Keratinocyte (primary cell): ENCODE data around the gene FRZB. TPM values are rescaled to one million over a fixed set of nuclear protein-coding genes. Genes with fewer than 3 reads are reported as not detected.

Experiments
- DNase-seq: peaks from one replicate; pipeline ENCODE4 v3.0.0-alpha.2; 2011; ENCODE audit warnings: low read depth, missing footprints, low spot score
- FAIRE-seq: peaks from 2 replicates; lab custom pipeline; 2011; peaks lifted over from hg19 to GRCh38; lab: Jason Lieb, UNC
- H2AFZ ChIP-seq: 2 replicates; pipeline ENCODE4 v1.6.0; 2012; ENCODE audit warnings: low read length, control low read depth, inconsistent platforms; ENCODE audit not compliant: control insufficient read depth
- H3K27ac ChIP-seq: 2 replicates; pipeline ENCODE4 v1.5.1; 2011; ENCODE audit warnings: low read length; ENCODE audit not compliant: control insufficient read depth, insufficient read depth
- H3K27me3 ChIP-seq: 3 replicates; pipeline ENCODE4 v1.6.0; 2011; ENCODE audit warnings: low read length; ENCODE audit not compliant: control insufficient read depth, insufficient read depth; ENCODE audit errors: extremely low read depth
- H3K36me3 ChIP-seq, 2 experiments: 2 replicates in 1 of 2; 3 replicates in 1 of 2; pipeline ENCODE4 v1.5.1; 2011; ENCODE audit warnings: low read length in 2 of 2, mild to moderate bottlenecking in 1 of 2; ENCODE audit not compliant: control insufficient read depth in 2 of 2, insufficient read depth in 2 of 2; ENCODE audit errors: extremely low read depth in 1 of 2
- H3K4me1 ChIP-seq: 3 replicates; pipeline ENCODE4 v1.5.1; 2011; ENCODE audit warnings: low read length; ENCODE audit not compliant: control insufficient read depth, insufficient read depth; ENCODE audit errors: extremely low read depth
- H3K4me2 ChIP-seq: 3 replicates; pipeline ENCODE4 v1.6.0; 2011; ENCODE audit warnings: low read depth, low read length; ENCODE audit not compliant: control insufficient read depth, insufficient read depth; ENCODE audit errors: extremely low read depth
- H3K4me3 ChIP-seq, 3 experiments: fragments of 200-600 bp in 1 of 3; sonication (generic) in 1 of 3; 2 replicates in 2 of 3; 3 replicates in 1 of 3; pipeline ENCODE4 v1.5.1; 2011 to 2016; ENCODE audit warnings: low read length in 3 of 3, mild to moderate bottlenecking in 3 of 3, control low read depth in 2 of 3, inconsistent platforms in 1 of 3, low read depth in 1 of 3, mixed read lengths in 1 of 3, mixed run types in 1 of 3, moderate library complexity in 1 of 3; ENCODE audit not compliant: control insufficient read depth in 2 of 3, insufficient read depth in 2 of 3; ENCODE audit errors: extremely low read depth in 1 of 3
- H3K79me2 ChIP-seq: 2 replicates; pipeline ENCODE4 v1.6.0; 2012; ENCODE audit warnings: low read length; ENCODE audit not compliant: control insufficient read depth, insufficient read depth
- H3K9ac ChIP-seq: 3 replicates; pipeline ENCODE4 v1.6.0; 2011; ENCODE audit warnings: low read length; ENCODE audit not compliant: control insufficient read depth, insufficient read depth; ENCODE audit errors: extremely low read depth
- H3K9me1 ChIP-seq: 3 replicates; pipeline ENCODE4 v1.6.0; 2011; ENCODE audit warnings: low read length; ENCODE audit not compliant: control insufficient read depth, insufficient read depth; ENCODE audit errors: extremely low read depth
- H3K9me3 ChIP-seq: 2 replicates; pipeline ENCODE4 v1.5.1; 2012; ENCODE audit warnings: low read depth, low read length; ENCODE audit not compliant: control insufficient read depth
- H4K20me1 ChIP-seq: 3 replicates; pipeline ENCODE4 v1.6.0; 2011; ENCODE audit warnings: low read length; ENCODE audit not compliant: control insufficient read depth, insufficient read depth; ENCODE audit errors: extremely low read depth
- EZH2 ChIP-seq: IDR thresholded peaks from one replicate; pipeline ENCODE4 v1.6.1; 2012; ENCODE audit warnings: inconsistent platforms, mild to moderate bottlenecking, low read length, moderate library complexity
- dilution Hi-C: fragments of 300-500 bp; cut with MboI; formaldehyde crosslinking; loops from one replicate; pipeline ENCODE4 v1.7.0; 2020; ENCODE audit warnings: low sequenced_read_pairs; ENCODE audit not compliant: extremely low pct_ligation_motif_present
- polyA plus RNA-seq, 5 experiments: library from polyadenylated mRNA; depleted of rRNA in 3 of 5; stranded (reverse) in 3 of 5; stranded (forward) in 1 of 5; unstranded in 1 of 5; fragments of >200 nt; gene quantifications; 1 replicate in 1 of 5; 2 replicates in 3 of 5; 3 replicates in 1 of 5; pipeline versions ENCODE4 v1.2.1 to v1.2.3, GENCODE V29; 2011 to 2012; ENCODE audit warnings: missing spikeins in 2 of 5, low read depth in 1 of 5, low replicate concordance in 1 of 5
- TF ChIP-seq, protein P1 (sequence below), 3 experiments: IDR thresholded peaks in 1 of 3; conservative IDR thresholded peaks in 1 of 3; optimal IDR thresholded peaks in 1 of 3; 2 replicates in 2 of 3; 3 replicates in 1 of 3; pipeline versions ENCODE3 to v1.5.1; 2011; ENCODE audit warnings: low read length in 3 of 3, mild to moderate bottlenecking in 3 of 3, moderate library complexity in 2 of 3, control low read depth in 1 of 3, inconsistent platforms in 1 of 3; ENCODE audit not compliant: insufficient read depth in 2 of 3; ENCODE audit errors: extremely low read depth in 1 of 3

The FRZB gene
- polyA plus RNA-seq, 1 donor (not counting 4 experiments of a cell fraction or from before 2014, with no cell fraction given) = 0.05 TPM

- H4K20me1 ChIP-seq = no peaks in the 10 kb centered on the region
- H3K9ac ChIP-seq = no peak overlapping the region
- FAIRE-seq (no peak), DNase-seq (no peak)
- H3K4me1 ChIP-seq = no peaks in the 10 kb centered on the region
- H3K9me1 ChIP-seq = no peaks in the 10 kb centered on the region
- H3K27me3 ChIP-seq = peaks cover 3% of the 10 kb centered on the region
- TF ChIP-seq, protein P1, sequence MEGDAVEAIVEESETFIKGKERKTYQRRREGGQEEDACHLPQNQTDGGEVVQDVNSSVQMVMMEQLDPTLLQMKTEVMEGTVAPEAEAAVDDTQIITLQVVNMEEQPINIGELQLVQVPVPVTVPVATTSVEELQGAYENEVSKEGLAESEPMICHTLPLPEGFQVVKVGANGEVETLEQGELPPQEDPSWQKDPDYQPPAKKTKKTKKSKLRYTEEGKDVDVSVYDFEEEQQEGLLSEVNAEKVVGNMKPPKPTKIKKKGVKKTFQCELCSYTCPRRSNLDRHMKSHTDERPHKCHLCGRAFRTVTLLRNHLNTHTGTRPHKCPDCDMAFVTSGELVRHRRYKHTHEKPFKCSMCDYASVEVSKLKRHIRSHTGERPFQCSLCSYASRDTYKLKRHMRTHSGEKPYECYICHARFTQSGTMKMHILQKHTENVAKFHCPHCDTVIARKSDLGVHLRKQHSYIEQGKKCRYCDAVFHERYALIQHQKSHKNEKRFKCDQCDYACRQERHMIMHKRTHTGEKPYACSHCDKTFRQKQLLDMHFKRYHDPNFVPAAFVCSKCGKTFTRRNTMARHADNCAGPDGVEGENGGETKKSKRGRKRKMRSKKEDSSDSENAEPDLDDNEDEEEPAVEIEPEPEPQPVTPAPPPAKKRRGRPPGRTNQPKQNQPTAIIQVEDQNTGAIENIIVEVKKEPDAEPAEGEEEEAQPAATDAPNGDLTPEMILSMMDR (optimal IDR thresholded peaks at IDR 0.05 in 1 of 3, IDR thresholded peaks at IDR 0.05 in 1 of 3, conservative IDR thresholded peaks at IDR 0.05 in 1 of 3; ENCODE audit: extremely low read depth in 1 of 3, insufficient read depth in 2 of 3, low read length in 3 of 3) = no peak
- dilution Hi-C loops = no loop called here
- H2AFZ ChIP-seq = no peak overlapping the region
- no peaks in the 10 kb centered on the region for H3K9me3 ChIP-seq
- H3K79me2 ChIP-seq = no peaks in the 10 kb centered on the region
- H3K4me3 ChIP-seq = no peak overlapping the region
- H3K27ac ChIP-seq = no peak overlapping the region
- H3K4me2 ChIP-seq = no peak overlapping the region
- no peaks in the 10 kb centered on the region for H3K36me3 ChIP-seq
These were observed 59.1 kb downstream of the FRZB start for GRCh38 chr2:182807319-182807718.

- H3K79me2 ChIP-seq = no peaks in the 10 kb centered on the region
- H2AFZ ChIP-seq = no peak overlapping the region
- H3K27ac ChIP-seq = no peak overlapping the region
- no peak overlapping the region for H3K9ac ChIP-seq
- no peaks in the 10 kb centered on the region for H3K9me3 ChIP-seq
- H3K4me2 ChIP-seq = no peak overlapping the region
- DNase-seq = no peak
- dilution Hi-C loops = no loop called here
- H4K20me1 ChIP-seq = no peaks in the 10 kb centered on the region
- H3K36me3 ChIP-seq = no peaks in the 10 kb centered on the region
- TF ChIP-seq EZH2 = no peak
- TF ChIP-seq, protein P1 (optimal IDR thresholded peaks at IDR 0.05 in 1 of 3, IDR thresholded peaks at IDR 0.05 in 1 of 3, conservative IDR thresholded peaks at IDR 0.05 in 1 of 3; ENCODE audit: extremely low read depth in 1 of 3, insufficient read depth in 2 of 3, low read length in 3 of 3) = no peak
- peaks cover 3% of the 10 kb centered on the region for H3K27me3 ChIP-seq
- H3K4me1 ChIP-seq = no peaks in the 10 kb centered on the region
- no peak overlapping the region for H3K4me3 ChIP-seq
- no peak for FAIRE-seq
- no peaks in the 10 kb centered on the region for H3K9me1 ChIP-seq
These were observed 62.3 kb downstream of the FRZB start for GRCh38 chr2:182804128-182804527.
